Choroid plexus epithelial cell (primary cell): Measurements from ENCODE around the gene DUS2.

Experiments
- DNase-seq: peaks from one replicate; pipeline ENCODE4 v3.0.0-alpha.2; 2010; ENCODE audit warnings: low read depth
- H3K4me3 ChIP-seq: 2 replicates; pipeline ENCODE4 v1.5.1; 2011; ENCODE audit warnings: low read depth, mild to moderate bottlenecking, control low read depth, low read length, moderate library complexity
- TF ChIP-seq, protein P1 (sequence below): conservative IDR thresholded peaks from 2 replicates; pipeline ENCODE4 v1.5.1; 2011; ENCODE audit warnings: low read depth, mild to moderate bottlenecking, control low read depth, inconsistent platforms, low read length, moderate library complexity

DUS2 gene

GRCh38 chr16:68066763-68067162, 43.7 kb downstream of the DUS2 start:
- TF ChIP-seq, protein P1, sequence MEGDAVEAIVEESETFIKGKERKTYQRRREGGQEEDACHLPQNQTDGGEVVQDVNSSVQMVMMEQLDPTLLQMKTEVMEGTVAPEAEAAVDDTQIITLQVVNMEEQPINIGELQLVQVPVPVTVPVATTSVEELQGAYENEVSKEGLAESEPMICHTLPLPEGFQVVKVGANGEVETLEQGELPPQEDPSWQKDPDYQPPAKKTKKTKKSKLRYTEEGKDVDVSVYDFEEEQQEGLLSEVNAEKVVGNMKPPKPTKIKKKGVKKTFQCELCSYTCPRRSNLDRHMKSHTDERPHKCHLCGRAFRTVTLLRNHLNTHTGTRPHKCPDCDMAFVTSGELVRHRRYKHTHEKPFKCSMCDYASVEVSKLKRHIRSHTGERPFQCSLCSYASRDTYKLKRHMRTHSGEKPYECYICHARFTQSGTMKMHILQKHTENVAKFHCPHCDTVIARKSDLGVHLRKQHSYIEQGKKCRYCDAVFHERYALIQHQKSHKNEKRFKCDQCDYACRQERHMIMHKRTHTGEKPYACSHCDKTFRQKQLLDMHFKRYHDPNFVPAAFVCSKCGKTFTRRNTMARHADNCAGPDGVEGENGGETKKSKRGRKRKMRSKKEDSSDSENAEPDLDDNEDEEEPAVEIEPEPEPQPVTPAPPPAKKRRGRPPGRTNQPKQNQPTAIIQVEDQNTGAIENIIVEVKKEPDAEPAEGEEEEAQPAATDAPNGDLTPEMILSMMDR = no peak
- no peak for DNase-seq
- H3K4me3 ChIP-seq = no peak overlapping the region

DNA sequence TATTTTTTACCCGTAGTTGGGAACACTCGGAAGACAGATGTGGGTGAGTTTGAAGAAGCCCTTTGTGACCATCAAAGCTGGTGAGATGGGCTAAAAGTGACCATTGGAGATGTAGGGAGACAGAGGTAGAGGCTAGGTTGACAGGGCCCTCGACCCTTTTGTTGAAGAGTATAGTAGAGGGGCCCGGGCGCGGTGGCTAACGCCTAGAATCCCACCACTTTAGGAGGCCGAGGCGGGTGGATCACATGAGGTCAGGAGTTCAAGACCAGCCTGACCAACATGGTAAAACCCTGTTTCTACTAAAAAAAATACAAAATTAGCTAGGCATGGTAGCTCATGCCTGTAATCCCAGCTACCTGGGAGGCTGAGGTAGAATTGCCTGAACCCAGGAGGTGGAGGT, 45.8 kb downstream of the DUS2 start:
- DNase-seq = no peak
- TF ChIP-seq, protein P1 = no peak
- no peak overlapping the region for H3K4me3 ChIP-seq

GRCh38 chr16:68069511-68070248, 46.6 kb downstream of the DUS2 start:
- no peak for DNase-seq
- TF ChIP-seq, protein P1 = no peak
- H3K4me3 ChIP-seq = no peak overlapping the region

- TF ChIP-seq, protein P1 = no peak
- DNase-seq = no peak
- H3K4me3 ChIP-seq = no peak overlapping the region
Observed at GRCh38 chr16:68070249-68070730, 47.2 kb downstream of the DUS2 start.

DNA sequence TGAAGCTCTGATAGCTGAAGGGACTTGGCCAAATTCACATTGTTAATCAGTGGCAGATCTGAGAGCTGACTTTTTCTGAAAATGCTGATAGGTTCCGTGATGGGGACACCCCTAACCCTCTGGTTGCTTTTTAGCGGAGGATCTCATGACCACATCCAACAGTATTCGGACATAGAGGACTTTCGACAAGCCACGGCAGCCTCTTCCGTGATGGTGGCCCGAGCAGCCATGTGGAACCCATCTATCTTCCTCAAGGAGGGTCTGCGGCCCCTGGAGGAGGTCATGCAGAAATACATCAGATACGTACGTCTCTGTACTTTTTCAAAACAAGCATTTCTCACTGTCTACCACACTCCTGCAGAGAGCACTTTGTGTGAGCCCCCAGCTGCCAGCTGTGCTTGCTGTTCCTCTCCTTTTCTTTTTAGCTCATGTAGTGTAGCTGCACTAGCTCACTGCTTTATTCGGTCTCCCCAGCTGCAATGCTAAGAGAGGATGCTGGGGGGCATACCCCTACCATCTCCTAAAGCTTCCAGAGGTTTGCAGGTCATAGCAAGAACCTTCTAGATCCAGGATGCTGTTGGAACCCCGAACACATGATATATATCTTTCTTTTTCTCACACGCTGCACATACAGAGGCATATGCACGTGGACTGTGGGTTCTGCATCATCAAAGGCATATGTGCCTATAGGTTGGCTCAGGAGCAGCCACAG, 47.9 kb downstream of the DUS2 start:
- DNase-seq = no peak
- TF ChIP-seq, protein P1 = no peak
- H3K4me3 ChIP-seq = no peak overlapping the region

DNA sequence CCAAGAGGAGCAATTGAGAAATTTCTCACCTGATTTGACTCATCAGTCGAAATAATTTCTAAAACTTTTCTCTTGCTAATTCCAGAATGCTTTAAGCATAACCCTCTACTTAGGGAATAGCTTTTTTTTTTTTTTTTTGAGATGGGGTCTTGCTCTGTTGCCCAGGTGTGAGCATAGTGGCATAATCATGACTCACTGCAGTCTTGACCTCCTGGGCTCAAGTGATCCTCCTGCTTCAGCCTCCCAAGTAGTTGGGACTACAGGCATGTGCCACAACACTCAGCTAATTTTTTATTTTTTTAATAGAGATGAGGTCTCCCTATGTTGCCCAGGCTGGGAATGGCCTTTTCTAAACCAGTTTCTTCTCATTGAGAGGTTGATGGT, 48.4 kb downstream of the DUS2 start:
- DNase-seq = no peak
- TF ChIP-seq, protein P1 = no peak

More for the DNA sequence above, 48.4 kb downstream of the DUS2 start:
- H3K4me3 ChIP-seq = no peak overlapping the region
